HepG2 (cell line): ENCODE data around the gene OR8B4. TPM values are rescaled to one million over a fixed set of nuclear protein-coding genes. Genes with fewer than 3 reads are reported as not detected.

Experiments used
- ATAC-seq: fragments of 200-7000 bp; cut with Tn5 transposase; 3 replicates; pipeline ENCODE4 v1.9.1; 2020; ENCODE audit warnings: mild to moderate bottlenecking, moderate library complexity
- BruUV-seq: library from RNA; stranded (reverse); fragments of 400-500 nt; replicated peaks from 2 replicates; lab custom pipeline; 2021; lab: Mats Ljungman, UMichigan
- CTCF ChIA-PET: fragments of 300-600 bp; formaldehyde crosslinking; extraction: SDS; loops from one replicate; lab custom pipeline; 2021; ENCODE audit warnings: low total read pairs, inconsistent platforms, low intra/inter-chr PET ratio; lab: Yijun Ruan, JAX
- POLR2A ChIA-PET: fragments of 350-600 bp; sonication (Branson Sonifier 250); formaldehyde crosslinking; loops from one replicate; lab custom pipeline; 2020; ENCODE audit warnings: antibody characterized with exemption, inconsistent platforms; lab: Yijun Ruan, JAX
- DNase-seq: peaks from one replicate; pipeline ENCODE4 v3.0.0-alpha.2; 2015; ENCODE audit warnings: low spot score
- FAIRE-seq: peaks from 3 replicates; lab custom pipeline; 2011; peaks lifted over from hg19 to GRCh38; lab: Jason Lieb, UNC
- H2AFZ ChIP-seq: one replicate; pipeline ENCODE4 v1.6.1; 2011; ENCODE audit warnings: low read length, inconsistent platforms
- H3K27ac ChIP-seq: fragments of 300-600 bp; 3 replicates; pipeline ENCODE4 v1.8.0; 2011; ENCODE audit warnings: mixed run types, mild to moderate bottlenecking, mixed read lengths, low read length, inconsistent platforms; ENCODE audit not compliant: insufficient read depth; ENCODE audit errors: extremely low read length
- H3K27me3 ChIP-seq, 2 experiments: fragments of 200-600 bp in 1 of 2; 2 replicates in 1 of 2; 3 replicates in 1 of 2; pipeline versions ENCODE4 v1.6.0 to v1.8.0; 2011; ENCODE audit warnings: low read length in 2 of 2, mild to moderate bottlenecking in 2 of 2, moderate library complexity in 2 of 2, inconsistent platforms in 1 of 2; ENCODE audit not compliant: insufficient read depth in 2 of 2, control insufficient read depth in 1 of 2
- H3K36me3 ChIP-seq, 2 experiments: fragments of 200-600 bp in 1 of 2; replicated peaks in 1 of 2; 2 replicates in 1 of 2; 3 replicates in 1 of 2; pipeline versions ENCODE4 v1.5.1 to v1.8.0; 2011; ENCODE audit warnings: low read length in 2 of 2, inconsistent platforms in 1 of 2; ENCODE audit not compliant: insufficient read depth in 2 of 2, control insufficient read depth in 1 of 2
- H3K4me1 ChIP-seq: 2 replicates; pipeline ENCODE4 v1.5.1; 2012; ENCODE audit warnings: low read length, inconsistent platforms; ENCODE audit not compliant: insufficient read depth
- H3K4me2 ChIP-seq: 2 replicates; pipeline ENCODE4 v1.6.0; 2011; ENCODE audit warnings: low read depth, low read length, inconsistent platforms
- H3K4me3 ChIP-seq, 3 experiments: fragments of 200-600 bp in 1 of 3; sonication (generic), shearing (Covaris generic) in 1 of 3; replicated peaks in 1 of 3; 2 replicates each; pipeline ENCODE4 v1.5.1; 2011 to 2016; ENCODE audit warnings: low read length in 3 of 3, inconsistent platforms in 2 of 3, low read depth in 2 of 3, mild to moderate bottlenecking in 2 of 3, control low read depth in 1 of 3, mixed read lengths in 1 of 3; ENCODE audit not compliant: insufficient read depth in 1 of 3
- H3K79me2 ChIP-seq: one replicate; pipeline ENCODE4 v1.6.1; 2011; ENCODE audit warnings: low read length, inconsistent platforms; ENCODE audit not compliant: insufficient read depth
- H3K9ac ChIP-seq: 2 replicates; pipeline ENCODE4 v1.6.0; 2011; ENCODE audit warnings: mild to moderate bottlenecking, low read depth, low read length, inconsistent platforms; ENCODE audit not compliant: insufficient read depth
- H3K9me3 ChIP-seq: 2 replicates; pipeline ENCODE4 v1.5.1; 2012; ENCODE audit warnings: mild to moderate bottlenecking, low read length
- H4K20me1 ChIP-seq: 2 replicates; pipeline ENCODE4 v1.6.0; 2011; ENCODE audit warnings: inconsistent platforms, mild to moderate bottlenecking, low read length, moderate library complexity; ENCODE audit not compliant: insufficient read depth
- AGO2 ChIP-seq: fragments of 200-400 bp; formaldehyde crosslinking; optimal IDR thresholded peaks from 2 replicates; pipeline ENCODE3; 2017; ENCODE audit warnings: mild to moderate bottlenecking, low read depth, low read length, moderate library complexity
- EED ChIP-seq: sonication (generic); formaldehyde crosslinking; IDR thresholded peaks from 2 replicates; pipeline ENCODE4 v1.5.0; 2020; ENCODE audit warnings: mild to moderate bottlenecking, missing genetic modification reagents
- HHEX ChIP-seq: IDR thresholded peaks from 2 replicates; pipeline ENCODE4 v1.6.1; 2016; ENCODE audit warnings: control low read depth
- MYNN ChIP-seq: sonication (generic); formaldehyde crosslinking; IDR thresholded peaks from 2 replicates; pipeline ENCODE4 v1.4.0; 2020; ENCODE audit warnings: mild to moderate bottlenecking, low read depth, missing genetic modification reagents
- NFE2 ChIP-seq: sonication (generic); formaldehyde crosslinking; IDR thresholded peaks from 2 replicates; pipeline ENCODE4 v1.4.0; 2020; ENCODE audit warnings: missing genetic modification reagents
- NFRKB ChIP-seq: fragments of 450-650 bp; IDR thresholded peaks from 2 replicates; pipeline ENCODE4 v1.6.1; 2017
- ONECUT2 ChIP-seq: sonication (generic); formaldehyde crosslinking; IDR thresholded peaks from 2 replicates; pipeline ENCODE4 v1.4.0; 2020; ENCODE audit warnings: missing genetic modification reagents
- SAP130 ChIP-seq: IDR thresholded peaks from 2 replicates; pipeline ENCODE4 v1.6.1; 2016; ENCODE audit warnings: low read depth
- WIZ ChIP-seq: sonication (generic); formaldehyde crosslinking; IDR thresholded peaks from 2 replicates; pipeline ENCODE4 v1.5.1; 2020; ENCODE audit warnings: mild to moderate bottlenecking, missing genetic modification reagents
- ZFAT ChIP-seq: sonication (generic); formaldehyde crosslinking; conservative IDR thresholded peaks from 2 replicates; pipeline ENCODE4 v1.8.1; 2023; ENCODE audit warnings: missing genetic modification reagents, inconsistent platforms
- ZNF101 ChIP-seq: sonication (generic); formaldehyde crosslinking; IDR thresholded peaks from 2 replicates; pipeline ENCODE4 v1.4.0; 2020; ENCODE audit warnings: mild to moderate bottlenecking, low read depth, missing genetic modification reagents, borderline replicate concordance
- ZNF441 ChIP-seq: sonication (generic); formaldehyde crosslinking; IDR thresholded peaks from 2 replicates; pipeline ENCODE4 v1.7.0; 2021; ENCODE audit warnings: missing genetic modification reagents, borderline replicate concordance
- ZNF672 ChIP-seq: sonication (generic); formaldehyde crosslinking; IDR thresholded peaks from 2 replicates; pipeline ENCODE4 v1.8.1; 2022; ENCODE audit warnings: missing genetic modification reagents
- ZNF761 ChIP-seq: sonication (generic); formaldehyde crosslinking; conservative IDR thresholded peaks from 2 replicates; pipeline ENCODE4 v1.4.0; 2020; ENCODE audit warnings: mild to moderate bottlenecking, missing genetic modification reagents
- ZSCAN9 ChIP-seq: IDR thresholded peaks from 2 replicates; pipeline ENCODE4 v1.6.1; 2016; ENCODE audit warnings: borderline replicate concordance
- WGBS: methylation state at CpG from one replicate; pipeline ENCODE4 v1.1.6; 2017; ENCODE audit warnings: low lambda C conversion rate; 5-methylcytosine and 5-hydroxymethylcytosine counted together
- in situ Hi-C: cut with HindIII; loops from 2 replicates; pipeline ENCODE4 v1.10.0; 2017; ENCODE audit warnings: low pct_unique_long_range_greater_than_20kb; ENCODE audit not compliant: extremely low pct_ligation_motif_present
- intact Hi-C: fragments of 100-400 bp; cut with micrococcal nuclease; formaldehyde crosslinking; loops from one replicate; pipeline ENCODE4 v1.10.0; 2022; ENCODE audit not compliant: unreplicated experiment
- polyA plus RNA-seq, 8 experiments: library from polyadenylated mRNA; depleted of rRNA in 3 of 8; stranded (reverse) in 7 of 8; unstranded in 1 of 8; fragments of >200 nt; fragmentation: Illumina TruSeq in 4 of 8; extraction: Trizol in 4 of 8; gene quantifications; 2 replicates each; pipeline versions ENCODE4 v1.2.1 to v1.2.3, GENCODE V29; 2011 to 2016; ENCODE audit warnings: low read depth in 4 of 8, missing spikeins in 1 of 8, mixed read lengths in 1 of 8; ENCODE audit not compliant: insufficient read depth in 1 of 8
- total RNA-seq, 5 experiments: library from RNA; depleted of rRNA; stranded (reverse); fragments of >200 nt; fragmentation: Illumina TruSeq; extraction: Trizol; gene quantifications; 2 replicates each; pipeline ENCODE4 v1.2.3, GENCODE V29; 2016; ENCODE audit warnings: low read depth in 1 of 5
- TF ChIP-seq, protein P1 (sequence below): sonication (generic); formaldehyde crosslinking; IDR thresholded peaks from 2 replicates; pipeline ENCODE4 v1.8.0; 2022; ENCODE audit warnings: missing genetic modification reagents, mild to moderate bottlenecking, borderline replicate concordance
- TF ChIP-seq, protein P2 (sequence below): sonication (generic); formaldehyde crosslinking; IDR thresholded peaks from 2 replicates; pipeline ENCODE4 v1.4.0; 2020; ENCODE audit warnings: mild to moderate bottlenecking, missing genetic modification reagents
- TF ChIP-seq, protein P3 (sequence below): sonication (generic); formaldehyde crosslinking; IDR thresholded peaks from 2 replicates; pipeline ENCODE4 v1.5.1; 2020; ENCODE audit warnings: mild to moderate bottlenecking, missing genetic modification reagents, moderate library complexity

Gene OR8B4
- total and polyA plus RNA-seq, 2 of the 13 experiments (the other 11 are each of a cell fraction or from before 2014, with no cell fraction given), result not detected

DNA sequence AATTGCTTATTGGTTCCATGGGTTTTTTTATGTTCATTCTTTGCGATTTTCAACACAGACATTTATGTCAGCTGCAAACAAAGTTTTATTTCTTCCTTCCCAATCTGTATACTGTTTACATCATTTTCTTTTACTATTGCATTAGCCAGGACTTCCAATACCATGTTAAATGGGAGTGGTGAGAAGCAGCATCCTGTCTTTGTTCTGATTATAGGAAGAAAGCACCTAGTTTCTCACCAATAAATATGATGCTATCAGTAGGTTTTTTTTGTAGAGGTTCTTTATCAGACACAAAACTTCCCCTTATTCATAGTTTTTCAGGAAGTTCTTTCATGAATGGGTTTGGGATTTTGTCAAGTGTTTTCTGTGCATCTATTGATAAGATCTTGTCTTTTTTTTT, 48.8 kb upstream of the OR8B4 start:
- H3K9ac ChIP-seq, result no peak overlapping the region
- CTCF ChIA-PET, result no interaction called here
- FAIRE-seq, result no peak
- H3K36me3 ChIP-seq, result no peaks in the 10 kb centered on the region
- H4K20me1 ChIP-seq, result no peaks in the 10 kb centered on the region
- in situ Hi-C loops (no loop called here), intact Hi-C loops (no loop called here)
- H3K4me3 ChIP-seq, result no peak overlapping the region
- H3K79me2 ChIP-seq, result no peaks in the 10 kb centered on the region
- H3K9me3 ChIP-seq, result no peaks in the 10 kb centered on the region
- H3K27me3 ChIP-seq, result no peaks in the 10 kb centered on the region
- no peak overlapping the region for H3K4me2 ChIP-seq
- ATAC-seq, result no peak
- H3K27ac ChIP-seq, result no peak overlapping the region
- BruUV-seq, result no TSS peak
- TF ChIP-seq WIZ (CRISPR knock-in tag) (no peak), MYNN (CRISPR knock-in tag) (no peak), ZSCAN9 (no peak), NFRKB (no peak), ZFAT (CRISPR knock-in tag) (no peak), ONECUT2 (no peak), EED (CRISPR knock-in tag) (no peak), HHEX (CRISPR knock-in tag) (no peak), ZNF101 (CRISPR knock-in tag) (no peak), SAP130 (no peak), ZNF761 (CRISPR knock-in tag) (no peak), ZNF672 (CRISPR knock-in tag) (no peak), ZNF441 (no peak), NFE2 (CRISPR knock-in tag) (no peak), AGO2 (no peak)
- TF ChIP-seq, protein P1, sequence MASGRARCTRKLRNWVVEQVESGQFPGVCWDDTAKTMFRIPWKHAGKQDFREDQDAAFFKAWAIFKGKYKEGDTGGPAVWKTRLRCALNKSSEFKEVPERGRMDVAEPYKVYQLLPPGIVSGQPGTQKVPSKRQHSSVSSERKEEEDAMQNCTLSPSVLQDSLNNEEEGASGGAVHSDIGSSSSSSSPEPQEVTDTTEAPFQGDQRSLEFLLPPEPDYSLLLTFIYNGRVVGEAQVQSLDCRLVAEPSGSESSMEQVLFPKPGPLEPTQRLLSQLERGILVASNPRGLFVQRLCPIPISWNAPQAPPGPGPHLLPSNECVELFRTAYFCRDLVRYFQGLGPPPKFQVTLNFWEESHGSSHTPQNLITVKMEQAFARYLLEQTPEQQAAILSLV (CRISPR knock-in tag), result no peak
- TF ChIP-seq, protein P2, sequence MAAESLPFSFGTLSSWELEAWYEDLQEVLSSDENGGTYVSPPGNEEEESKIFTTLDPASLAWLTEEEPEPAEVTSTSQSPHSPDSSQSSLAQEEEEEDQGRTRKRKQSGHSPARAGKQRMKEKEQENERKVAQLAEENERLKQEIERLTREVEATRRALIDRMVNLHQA (CRISPR knock-in tag), result no peak
- TF ChIP-seq, protein P3, sequence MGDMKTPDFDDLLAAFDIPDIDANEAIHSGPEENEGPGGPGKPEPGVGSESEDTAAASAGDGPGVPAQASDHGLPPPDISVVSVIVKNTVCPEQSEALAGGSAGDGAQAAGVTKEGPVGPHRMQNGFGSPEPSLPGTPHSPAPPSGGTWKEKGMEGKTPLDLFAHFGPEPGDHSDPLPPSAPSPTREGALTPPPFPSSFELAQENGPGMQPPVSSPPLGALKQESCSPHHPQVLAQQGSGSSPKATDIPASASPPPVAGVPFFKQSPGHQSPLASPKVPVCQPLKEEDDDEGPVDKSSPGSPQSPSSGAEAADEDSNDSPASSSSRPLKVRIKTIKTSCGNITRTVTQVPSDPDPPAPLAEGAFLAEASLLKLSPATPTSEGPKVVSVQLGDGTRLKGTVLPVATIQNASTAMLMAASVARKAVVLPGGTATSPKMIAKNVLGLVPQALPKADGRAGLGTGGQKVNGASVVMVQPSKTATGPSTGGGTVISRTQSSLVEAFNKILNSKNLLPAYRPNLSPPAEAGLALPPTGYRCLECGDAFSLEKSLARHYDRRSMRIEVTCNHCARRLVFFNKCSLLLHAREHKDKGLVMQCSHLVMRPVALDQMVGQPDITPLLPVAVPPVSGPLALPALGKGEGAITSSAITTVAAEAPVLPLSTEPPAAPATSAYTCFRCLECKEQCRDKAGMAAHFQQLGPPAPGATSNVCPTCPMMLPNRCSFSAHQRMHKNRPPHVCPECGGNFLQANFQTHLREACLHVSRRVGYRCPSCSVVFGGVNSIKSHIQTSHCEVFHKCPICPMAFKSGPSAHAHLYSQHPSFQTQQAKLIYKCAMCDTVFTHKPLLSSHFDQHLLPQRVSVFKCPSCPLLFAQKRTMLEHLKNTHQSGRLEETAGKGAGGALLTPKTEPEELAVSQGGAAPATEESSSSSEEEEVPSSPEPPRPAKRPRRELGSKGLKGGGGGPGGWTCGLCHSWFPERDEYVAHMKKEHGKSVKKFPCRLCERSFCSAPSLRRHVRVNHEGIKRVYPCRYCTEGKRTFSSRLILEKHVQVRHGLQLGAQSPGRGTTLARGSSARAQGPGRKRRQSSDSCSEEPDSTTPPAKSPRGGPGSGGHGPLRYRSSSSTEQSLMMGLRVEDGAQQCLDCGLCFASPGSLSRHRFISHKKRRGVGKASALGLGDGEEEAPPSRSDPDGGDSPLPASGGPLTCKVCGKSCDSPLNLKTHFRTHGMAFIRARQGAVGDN (CRISPR knock-in tag), result no peak
- DNase-seq, result no peak
- POLR2A ChIA-PET, result no interaction called here
- 0% methylated on average over 1 of the region's 1 CpG for WGBS
- H3K4me1 ChIP-seq, result no peaks in the 10 kb centered on the region
- H2AFZ ChIP-seq, result no peak overlapping the region
